IMR-90 (cell line): ENCODE data around the gene TMC3. TPM values are rescaled to one million over a fixed set of nuclear protein-coding genes. Genes with fewer than 3 reads are reported as not detected.
A peak's percentile ranks its signal among the peaks of the same experiment; 100 is the strongest.

Experiments
- ATAC-seq: fragments of 200-7000 bp; cut with Tn5 transposase; 2 replicates; pipeline ENCODE4 v1.9.1; 2020; ENCODE audit warnings: low read depth, mild to moderate bottlenecking, moderate library complexity
- BruUV-seq: library from RNA; stranded (reverse); fragments of 400-500 nt; replicated peaks from 2 replicates; lab custom pipeline; 2021; lab: Mats Ljungman, UMichigan
- CTCF ChIA-PET: fragments of 300-600 bp; formaldehyde crosslinking; extraction: SDS; loops from one replicate; lab custom pipeline; 2021; ENCODE audit warnings: antibody characterized with exemption; lab: Yijun Ruan, JAX
- POLR2A ChIA-PET: fragments of 300-600 bp; sonication (Branson Sonifier 250); formaldehyde crosslinking; loops from one replicate; lab custom pipeline; 2022; ENCODE audit warnings: antibody characterized with exemption; ENCODE audit not compliant: unreplicated experiment; lab: Charles Lee
- DNase-seq: peaks from one replicate; pipeline ENCODE4 v3.0.0; 2013
- H2AFZ ChIP-seq: replicated peaks from 2 replicates; pipeline ENCODE3; 2013; ENCODE audit warnings: low read length, mild to moderate bottlenecking; ENCODE audit not compliant: poor library complexity
- H2AK5ac ChIP-seq: 2 replicates; pipeline ENCODE4 v1.6.1; 2013; ENCODE audit warnings: low read depth, low read length, inconsistent platforms
- H2AK9ac ChIP-seq: replicated peaks from 2 replicates; pipeline ENCODE3; 2013; ENCODE audit warnings: mild to moderate bottlenecking, low read depth, low read length, moderate library complexity; ENCODE audit not compliant: poor library complexity
- H2BK120ac ChIP-seq: 2 replicates; pipeline ENCODE4 v1.6.1; 2013; ENCODE audit warnings: low read depth, low read length, inconsistent platforms
- H2BK15ac ChIP-seq: 3 replicates; pipeline ENCODE4 v1.6.1; 2013; ENCODE audit warnings: low read depth, low read length, inconsistent platforms
- H2BK20ac ChIP-seq: 2 replicates; pipeline ENCODE4 v1.6.1; 2013; ENCODE audit warnings: low read depth, mild to moderate bottlenecking, inconsistent platforms, low read length, moderate library complexity
- H2BK5ac ChIP-seq: 2 replicates; pipeline ENCODE4 v1.6.1; 2013; ENCODE audit warnings: mild to moderate bottlenecking, low read depth, low read length, inconsistent platforms; ENCODE audit not compliant: poor library complexity, severe bottlenecking
- H3K14ac ChIP-seq: replicated peaks from 2 replicates; pipeline ENCODE4 v1.6.1; 2013; ENCODE audit warnings: low read depth, low read length, inconsistent platforms
- H3K18ac ChIP-seq: 2 replicates; pipeline ENCODE4 v1.6.1; 2013; ENCODE audit warnings: low read depth, low read length, control low read depth
- H3K23ac ChIP-seq: 2 replicates; pipeline ENCODE4 v1.6.1; 2013; ENCODE audit warnings: low read depth, low read length, inconsistent platforms
- H3K27ac ChIP-seq: 2 replicates; pipeline ENCODE4 v1.5.1; 2013; ENCODE audit warnings: mild to moderate bottlenecking, control low read depth, low read length; ENCODE audit not compliant: insufficient read depth
- H3K27me3 ChIP-seq: 2 replicates; pipeline ENCODE4 v1.6.1; 2013; ENCODE audit warnings: low read length; ENCODE audit not compliant: control insufficient read depth, insufficient read depth
- H3K36me3 ChIP-seq: 2 replicates; pipeline ENCODE4 v1.6.1; 2013; ENCODE audit warnings: low read length, mixed read lengths; ENCODE audit not compliant: control insufficient read depth, insufficient read depth
- H3K4ac ChIP-seq: 2 replicates; pipeline ENCODE4 v1.6.1; 2013; ENCODE audit warnings: low read depth, low read length, inconsistent platforms
- H3K4me1 ChIP-seq: 2 replicates; pipeline ENCODE4 v1.6.1; 2013; ENCODE audit warnings: low read length, mixed read lengths; ENCODE audit not compliant: control insufficient read depth, insufficient read depth
- H3K4me2 ChIP-seq: 2 replicates; pipeline ENCODE4 v1.6.1; 2013; ENCODE audit warnings: low read depth, mild to moderate bottlenecking, control low read depth, low read length, moderate library complexity
- H3K4me3 ChIP-seq: 2 replicates; pipeline ENCODE4 v1.5.1; 2013; ENCODE audit warnings: low read depth, mild to moderate bottlenecking, control low read depth, low read length, moderate library complexity; ENCODE audit not compliant: insufficient read depth
- H3K56ac ChIP-seq: 2 replicates; pipeline ENCODE4 v1.6.1; 2013; ENCODE audit warnings: low read length, inconsistent platforms; ENCODE audit not compliant: insufficient read depth; ENCODE audit errors: extremely low read depth
- H3K79me1 ChIP-seq, 2 experiments: 2 replicates each; pipeline ENCODE4 v1.6.1; 2013; ENCODE audit warnings: low read length in 2 of 2, inconsistent platforms in 1 of 2, low read depth in 1 of 2
- H3K9ac ChIP-seq: 2 replicates; pipeline ENCODE4 v1.6.1; 2013; ENCODE audit warnings: low read depth, low read length, control low read depth
- H3K9me1 ChIP-seq: 2 replicates; pipeline ENCODE4 v1.6.1; 2013; ENCODE audit warnings: low read length, inconsistent platforms; ENCODE audit not compliant: insufficient read depth
- H3K9me3 ChIP-seq: 2 replicates; pipeline ENCODE4 v1.6.1; 2013; ENCODE audit warnings: low read length; ENCODE audit not compliant: control insufficient read depth, insufficient read depth
- H4K20me1 ChIP-seq: 2 replicates; pipeline ENCODE4 v1.6.1; 2013; ENCODE audit warnings: low read length, inconsistent platforms; ENCODE audit not compliant: insufficient read depth
- H4K5ac ChIP-seq: 2 replicates; pipeline ENCODE4 v1.6.1; 2013; ENCODE audit warnings: mild to moderate bottlenecking, low read depth, low read length, control low read depth
- H4K8ac ChIP-seq, 2 experiments: 2 replicates each; pipeline ENCODE4 v1.6.1; 2013; ENCODE audit warnings: low read depth in 2 of 2, low read length in 2 of 2, control low read depth in 1 of 2, inconsistent platforms in 1 of 2
- H4K91ac ChIP-seq: 2 replicates; pipeline ENCODE4 v1.6.1; 2013; ENCODE audit warnings: low read depth, low read length, inconsistent platforms; ENCODE audit not compliant: insufficient read depth
- CTCF ChIP-seq: conservative IDR thresholded peaks from 2 replicates; pipeline ENCODE4 v1.5.1; 2012; ENCODE audit warnings: mild to moderate bottlenecking, low read depth, low read length, improper control_type of control experiment
- MAZ ChIP-seq: IDR thresholded peaks from 2 replicates; pipeline ENCODE4 v1.6.1; 2012; ENCODE audit warnings: low read depth, mild to moderate bottlenecking, low read length, improper control_type of control experiment, moderate library complexity, borderline replicate concordance
- NFE2L2 ChIP-seq: fragments of 150-350 bp; IDR thresholded peaks from 2 replicates; pipeline ENCODE4 v1.6.1; 2016; ENCODE audit warnings: low read depth, mild to moderate bottlenecking, low read length
- SMC3 ChIP-seq: fragments of 150-350 bp; IDR thresholded peaks from 2 replicates; pipeline ENCODE4 v1.6.1; 2016; ENCODE audit warnings: low read depth, mild to moderate bottlenecking, antibody characterized with exemption, low read length, moderate library complexity
- USF2 ChIP-seq: fragments of 150-350 bp; IDR thresholded peaks from 2 replicates; pipeline ENCODE4 v1.6.1; 2017; ENCODE audit warnings: mild to moderate bottlenecking, antibody characterized with exemption, low read length, low read depth
- WGBS, 2 experiments: methylation state at CpG; one replicate each; pipeline versions ENCODE4 v1.1.5 to v1.1.7; 2013; ENCODE audit warnings: missing lambda C conversion rate in 2 of 2; ENCODE audit not compliant: insufficient read length in 1 of 2; ENCODE audit errors: extremely low coverage in 2 of 2; 5-methylcytosine and 5-hydroxymethylcytosine counted together
- dilution Hi-C: fragments of 300-500 bp; cut with HindIII; formaldehyde crosslinking; loops from one replicate; pipeline ENCODE4 v1.14.3; 2018; ENCODE audit warnings: low sequenced_read_pairs; ENCODE audit not compliant: unreplicated experiment
- in situ Hi-C: fragments of 300-500 bp; cut with MboI; formaldehyde crosslinking; loops from 3 replicates; pipeline ENCODE4 v1.14.3; 2019; ENCODE audit warnings: low sequenced_read_pairs, inconsistent platforms, mixed read lengths
- intact Hi-C: fragments of 100-400 bp; cut with micrococcal nuclease; formaldehyde crosslinking; loops from 2 replicates; pipeline ENCODE4 v1.10.0; 2022
- polyA plus RNA-seq, 3 experiments: library from polyadenylated mRNA; depleted of rRNA; stranded (reverse); fragments of >200 nt; gene quantifications; 2 replicates each; pipeline ENCODE4 v1.2.3, GENCODE V29; 2012; ENCODE audit warnings: low replicate concordance in 1 of 3
- total RNA-seq: library from RNA; depleted of rRNA; stranded (reverse); fragments of >200 nt; gene quantifications from 2 replicates; pipeline ENCODE4 v1.2.3, GENCODE V29; 2012

Gene TMC3
- total and polyA plus RNA-seq, 2 of the 4 experiments (the other 2 are of a cell fraction) = not detected

- Histone ChIP-seq H2AFZ (no peak overlapping the region), H3K23ac (no peak overlapping the region), H3K79me1 (0 out of 4 replicates have a peak, but pooled peaks cover 0 to 11% of the 10 kb centered on the region in 2 experiments), H3K4me1 (peaks cover 20% of the 10 kb centered on the region), H2BK120ac (no peak overlapping the region), H2BK20ac (no peak overlapping the region), H3K27me3 (no peaks in the 10 kb centered on the region), H3K56ac (no peak overlapping the region), H2BK5ac (no peak overlapping the region), H3K4me3 (no peak overlapping the region), H3K9me1 (peaks cover 36% of the 10 kb centered on the region), H3K4me2 (no peak overlapping the region), H3K9me3 (no peaks in the 10 kb centered on the region), H3K36me3 (peaks cover 37% of the 10 kb centered on the region), H4K91ac (no peak overlapping the region), H2AK9ac (no peak overlapping the region), H4K5ac (no peak overlapping the region), H4K8ac (no peak overlapping the region), H3K4ac (no peak overlapping the region), H2BK15ac (no peak overlapping the region), H3K27ac (no peak overlapping the region), H4K20me1 (no peaks in the 10 kb centered on the region), H3K9ac (no peak overlapping the region), H2AK5ac (peak overlapping the region; percentile 23; the same call in 1 of the 2 replicates), H3K14ac (no peak overlapping the region), H3K18ac (no peak overlapping the region)
- TF ChIP-seq USF2 = no peak
- TF ChIP-seq CTCF = no peak
- TF ChIP-seq MAZ = no peak
- no peak for TF ChIP-seq SMC3
- TF ChIP-seq NFE2L2 = no peak
- no peak for ATAC-seq
- ChIA-PET POLR2A (no interaction called here), CTCF (interaction anchor here (1.2 kb wide), 1 partner anchor 9 kb away, joined by 3 read pairs; no protein-coding TSS in a partner anchor)
- dilution Hi-C loops (no loop called here), in situ Hi-C loops (no loop called here), intact Hi-C loops (no loop called here)
- no TSS peak for BruUV-seq
- 80% methylated on average over 1 of the region's 5 CpGs; no CpG with 5 or more reads in 1 of the 2 experiments for WGBS, 2 experiments
- DNase-seq = no peak
Observed at GRCh38 chr15:81310480-81310879, 63.5 kb downstream of the TMC3 start.
